GM23338 (cell line): ENCODE results near the gene MC3R.

Experiments
- CREB1 ChIP-seq: fragments of 250-450 bp; sonication (Bioruptor Pico); IDR thresholded peaks from 2 replicates; pipeline ENCODE4 v1.5.0; 2020; ENCODE audit warnings: low read depth, mild to moderate bottlenecking, moderate library complexity
- ETS1 ChIP-seq: IDR thresholded peaks from 2 replicates; pipeline ENCODE4 v1.6.1; 2016; ENCODE audit warnings: antibody characterized with exemption
- EZH2 ChIP-seq: fragments of 200-600 bp; sonication (generic); IDR thresholded peaks from one replicate; pipeline ENCODE4 v1.8.0; 2017; ENCODE audit warnings: antibody characterized with exemption, mild to moderate bottlenecking, low read depth; ENCODE audit not compliant: unreplicated experiment
- EZH2phosphoT487 ChIP-seq: fragments of 200-600 bp; sonication (generic); IDR thresholded peaks from one replicate; pipeline ENCODE4 v1.8.1; 2018; ENCODE audit warnings: antibody characterized with exemption; ENCODE audit not compliant: unreplicated experiment
- JUNB ChIP-seq: IDR thresholded peaks from one replicate; pipeline ENCODE4 v1.6.1; 2016; ENCODE audit warnings: antibody characterized with exemption; ENCODE audit not compliant: unreplicated experiment
- NANOG ChIP-seq: IDR thresholded peaks from 2 replicates; pipeline ENCODE4 v1.6.1; 2016; ENCODE audit warnings: antibody characterized with exemption, borderline replicate concordance
- POLR2AphosphoS5 ChIP-seq: IDR thresholded peaks from 2 replicates; pipeline ENCODE4 v1.6.1; 2016; ENCODE audit warnings: antibody characterized with exemption, low read depth
- STAT1 ChIP-seq: IDR thresholded peaks from one replicate; pipeline ENCODE4 v1.6.1; 2016; ENCODE audit warnings: antibody characterized with exemption; ENCODE audit not compliant: unreplicated experiment
- ZNF114 ChIP-seq: fragments of 250-450 bp; sonication (Bioruptor Pico); IDR thresholded peaks from 2 replicates; pipeline ENCODE4 v1.5.0; 2020; ENCODE audit warnings: mild to moderate bottlenecking, moderate library complexity
- ZNF331 ChIP-seq: fragments of 250-450 bp; sonication (Bioruptor Pico); IDR thresholded peaks from 2 replicates; pipeline ENCODE4 v1.5.0; 2020; ENCODE audit warnings: low read depth, mild to moderate bottlenecking, moderate library complexity
- TF ChIP-seq, protein P1 (sequence below), 2 experiments: fragments of 200-600 bp in 1 of 2; sonication (generic) in 1 of 2; conservative IDR thresholded peaks; 2 replicates each; pipeline versions ENCODE4 v1.5.1 to v1.6.1; 2016 to 2017; ENCODE audit warnings: antibody characterized with exemption in 2 of 2, low read depth in 2 of 2, mild to moderate bottlenecking in 2 of 2, moderate library complexity in 1 of 2
- TF ChIP-seq, protein P2 (sequence below): IDR thresholded peaks from one replicate; pipeline ENCODE4 v1.6.1; 2018; ENCODE audit warnings: antibody characterized with exemption; ENCODE audit not compliant: unreplicated experiment
- TF ChIP-seq, protein P3 (sequence below): fragments of 250-450 bp; sonication (Bioruptor Pico); IDR thresholded peaks from 2 replicates; pipeline ENCODE4 v1.5.0; 2020; ENCODE audit warnings: mild to moderate bottlenecking, moderate library complexity

GRCh38 chr20:56213321-56213720 lies 35.2 kb upstream of the MC3R start:
- no peak for TF ChIP-seq POLR2AphosphoS5
- TF ChIP-seq, protein P1, sequence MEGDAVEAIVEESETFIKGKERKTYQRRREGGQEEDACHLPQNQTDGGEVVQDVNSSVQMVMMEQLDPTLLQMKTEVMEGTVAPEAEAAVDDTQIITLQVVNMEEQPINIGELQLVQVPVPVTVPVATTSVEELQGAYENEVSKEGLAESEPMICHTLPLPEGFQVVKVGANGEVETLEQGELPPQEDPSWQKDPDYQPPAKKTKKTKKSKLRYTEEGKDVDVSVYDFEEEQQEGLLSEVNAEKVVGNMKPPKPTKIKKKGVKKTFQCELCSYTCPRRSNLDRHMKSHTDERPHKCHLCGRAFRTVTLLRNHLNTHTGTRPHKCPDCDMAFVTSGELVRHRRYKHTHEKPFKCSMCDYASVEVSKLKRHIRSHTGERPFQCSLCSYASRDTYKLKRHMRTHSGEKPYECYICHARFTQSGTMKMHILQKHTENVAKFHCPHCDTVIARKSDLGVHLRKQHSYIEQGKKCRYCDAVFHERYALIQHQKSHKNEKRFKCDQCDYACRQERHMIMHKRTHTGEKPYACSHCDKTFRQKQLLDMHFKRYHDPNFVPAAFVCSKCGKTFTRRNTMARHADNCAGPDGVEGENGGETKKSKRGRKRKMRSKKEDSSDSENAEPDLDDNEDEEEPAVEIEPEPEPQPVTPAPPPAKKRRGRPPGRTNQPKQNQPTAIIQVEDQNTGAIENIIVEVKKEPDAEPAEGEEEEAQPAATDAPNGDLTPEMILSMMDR (conservative IDR thresholded peaks at IDR 0.05; ENCODE audit: low read depth in 2 of 2), result no peak
- no peak for TF ChIP-seq CREB1 (CRISPR knock-in tag)
- TF ChIP-seq, protein P2, sequence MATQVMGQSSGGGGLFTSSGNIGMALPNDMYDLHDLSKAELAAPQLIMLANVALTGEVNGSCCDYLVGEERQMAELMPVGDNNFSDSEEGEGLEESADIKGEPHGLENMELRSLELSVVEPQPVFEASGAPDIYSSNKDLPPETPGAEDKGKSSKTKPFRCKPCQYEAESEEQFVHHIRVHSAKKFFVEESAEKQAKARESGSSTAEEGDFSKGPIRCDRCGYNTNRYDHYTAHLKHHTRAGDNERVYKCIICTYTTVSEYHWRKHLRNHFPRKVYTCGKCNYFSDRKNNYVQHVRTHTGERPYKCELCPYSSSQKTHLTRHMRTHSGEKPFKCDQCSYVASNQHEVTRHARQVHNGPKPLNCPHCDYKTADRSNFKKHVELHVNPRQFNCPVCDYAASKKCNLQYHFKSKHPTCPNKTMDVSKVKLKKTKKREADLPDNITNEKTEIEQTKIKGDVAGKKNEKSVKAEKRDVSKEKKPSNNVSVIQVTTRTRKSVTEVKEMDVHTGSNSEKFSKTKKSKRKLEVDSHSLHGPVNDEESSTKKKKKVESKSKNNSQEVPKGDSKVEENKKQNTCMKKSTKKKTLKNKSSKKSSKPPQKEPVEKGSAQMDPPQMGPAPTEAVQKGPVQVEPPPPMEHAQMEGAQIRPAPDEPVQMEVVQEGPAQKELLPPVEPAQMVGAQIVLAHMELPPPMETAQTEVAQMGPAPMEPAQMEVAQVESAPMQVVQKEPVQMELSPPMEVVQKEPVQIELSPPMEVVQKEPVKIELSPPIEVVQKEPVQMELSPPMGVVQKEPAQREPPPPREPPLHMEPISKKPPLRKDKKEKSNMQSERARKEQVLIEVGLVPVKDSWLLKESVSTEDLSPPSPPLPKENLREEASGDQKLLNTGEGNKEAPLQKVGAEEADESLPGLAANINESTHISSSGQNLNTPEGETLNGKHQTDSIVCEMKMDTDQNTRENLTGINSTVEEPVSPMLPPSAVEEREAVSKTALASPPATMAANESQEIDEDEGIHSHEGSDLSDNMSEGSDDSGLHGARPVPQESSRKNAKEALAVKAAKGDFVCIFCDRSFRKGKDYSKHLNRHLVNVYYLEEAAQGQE, result no peak
- TF ChIP-seq EZH2, result no peak
- no peak for TF ChIP-seq NANOG
- no peak for TF ChIP-seq ZNF114 (CRISPR knock-in tag)
- no peak for TF ChIP-seq EZH2phosphoT487
- no peak for TF ChIP-seq ZNF331
- TF ChIP-seq JUNB, result no peak
- no peak for TF ChIP-seq ETS1
- no peak for TF ChIP-seq STAT1
- TF ChIP-seq, protein P3, sequence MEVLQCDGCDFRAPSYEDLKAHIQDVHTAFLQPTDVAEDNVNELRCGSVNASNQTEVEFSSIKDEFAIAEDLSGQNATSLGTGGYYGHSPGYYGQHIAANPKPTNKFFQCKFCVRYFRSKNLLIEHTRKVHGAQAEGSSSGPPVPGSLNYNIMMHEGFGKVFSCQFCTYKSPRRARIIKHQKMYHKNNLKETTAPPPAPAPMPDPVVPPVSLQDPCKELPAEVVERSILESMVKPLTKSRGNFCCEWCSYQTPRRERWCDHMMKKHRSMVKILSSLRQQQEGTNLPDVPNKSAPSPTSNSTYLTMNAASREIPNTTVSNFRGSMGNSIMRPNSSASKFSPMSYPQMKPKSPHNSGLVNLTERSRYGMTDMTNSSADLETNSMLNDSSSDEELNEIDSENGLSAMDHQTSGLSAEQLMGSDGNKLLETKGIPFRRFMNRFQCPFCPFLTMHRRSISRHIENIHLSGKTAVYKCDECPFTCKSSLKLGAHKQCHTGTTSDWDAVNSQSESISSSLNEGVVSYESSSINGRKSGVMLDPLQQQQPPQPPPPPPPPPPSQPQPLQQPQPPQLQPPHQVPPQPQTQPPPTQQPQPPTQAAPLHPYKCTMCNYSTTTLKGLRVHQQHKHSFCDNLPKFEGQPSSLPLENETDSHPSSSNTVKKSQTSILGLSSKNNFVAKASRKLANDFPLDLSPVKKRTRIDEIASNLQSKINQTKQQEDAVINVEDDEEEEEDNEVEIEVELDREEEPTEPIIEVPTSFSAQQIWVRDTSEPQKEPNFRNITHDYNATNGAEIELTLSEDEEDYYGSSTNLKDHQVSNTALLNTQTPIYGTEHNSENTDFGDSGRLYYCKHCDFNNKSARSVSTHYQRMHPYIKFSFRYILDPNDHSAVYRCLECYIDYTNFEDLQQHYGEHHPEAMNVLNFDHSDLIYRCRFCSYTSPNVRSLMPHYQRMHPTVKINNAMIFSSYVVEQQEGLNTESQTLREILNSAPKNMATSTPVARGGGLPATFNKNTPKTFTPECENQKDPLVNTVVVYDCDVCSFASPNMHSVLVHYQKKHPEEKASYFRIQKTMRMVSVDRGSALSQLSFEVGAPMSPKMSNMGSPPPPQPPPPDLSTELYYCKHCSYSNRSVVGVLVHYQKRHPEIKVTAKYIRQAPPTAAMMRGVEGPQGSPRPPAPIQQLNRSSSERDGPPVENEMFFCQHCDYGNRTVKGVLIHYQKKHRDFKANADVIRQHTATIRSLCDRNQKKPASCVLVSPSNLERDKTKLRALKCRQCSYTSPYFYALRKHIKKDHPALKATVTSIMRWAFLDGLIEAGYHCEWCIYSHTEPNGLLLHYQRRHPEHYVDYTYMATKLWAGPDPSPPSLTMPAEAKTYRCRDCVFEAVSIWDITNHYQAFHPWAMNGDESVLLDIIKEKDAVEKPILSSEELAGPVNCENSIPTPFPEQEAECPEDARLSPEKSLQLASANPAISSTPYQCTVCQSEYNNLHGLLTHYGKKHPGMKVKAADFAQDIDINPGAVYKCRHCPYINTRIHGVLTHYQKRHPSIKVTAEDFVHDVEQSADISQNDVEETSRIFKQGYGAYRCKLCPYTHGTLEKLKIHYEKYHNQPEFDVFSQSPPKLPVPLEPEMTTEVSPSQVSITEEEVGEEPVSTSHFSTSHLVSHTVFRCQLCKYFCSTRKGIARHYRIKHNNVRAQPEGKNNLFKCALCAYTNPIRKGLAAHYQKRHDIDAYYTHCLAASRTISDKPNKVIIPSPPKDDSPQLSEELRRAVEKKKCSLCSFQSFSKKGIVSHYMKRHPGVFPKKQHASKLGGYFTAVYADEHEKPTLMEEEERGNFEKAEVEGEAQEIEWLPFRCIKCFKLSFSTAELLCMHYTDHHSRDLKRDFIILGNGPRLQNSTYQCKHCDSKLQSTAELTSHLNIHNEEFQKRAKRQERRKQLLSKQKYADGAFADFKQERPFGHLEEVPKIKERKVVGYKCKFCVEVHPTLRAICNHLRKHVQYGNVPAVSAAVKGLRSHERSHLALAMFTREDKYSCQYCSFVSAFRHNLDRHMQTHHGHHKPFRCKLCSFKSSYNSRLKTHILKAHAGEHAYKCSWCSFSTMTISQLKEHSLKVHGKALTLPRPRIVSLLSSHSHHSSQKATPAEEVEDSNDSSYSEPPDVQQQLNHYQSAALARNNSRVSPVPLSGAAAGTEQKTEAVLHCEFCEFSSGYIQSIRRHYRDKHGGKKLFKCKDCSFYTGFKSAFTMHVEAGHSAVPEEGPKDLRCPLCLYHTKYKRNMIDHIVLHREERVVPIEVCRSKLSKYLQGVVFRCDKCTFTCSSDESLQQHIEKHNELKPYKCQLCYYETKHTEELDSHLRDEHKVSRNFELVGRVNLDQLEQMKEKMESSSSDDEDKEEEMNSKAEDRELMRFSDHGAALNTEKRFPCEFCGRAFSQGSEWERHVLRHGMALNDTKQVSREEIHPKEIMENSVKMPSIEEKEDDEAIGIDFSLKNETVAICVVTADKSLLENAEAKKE, result no peak
